GM21576 (cell line): ENCODE data around the gene SAYSD1.

Source experiments
- ATAC-seq: cut with Tn5 transposase; IDR thresholded peaks from one replicate; pipeline ENCODE4 v1.9.1; 2021; ENCODE audit warnings: mild to moderate bottlenecking, moderate library complexity; ENCODE audit not compliant: unreplicated experiment

The SAYSD1 gene

DNA sequence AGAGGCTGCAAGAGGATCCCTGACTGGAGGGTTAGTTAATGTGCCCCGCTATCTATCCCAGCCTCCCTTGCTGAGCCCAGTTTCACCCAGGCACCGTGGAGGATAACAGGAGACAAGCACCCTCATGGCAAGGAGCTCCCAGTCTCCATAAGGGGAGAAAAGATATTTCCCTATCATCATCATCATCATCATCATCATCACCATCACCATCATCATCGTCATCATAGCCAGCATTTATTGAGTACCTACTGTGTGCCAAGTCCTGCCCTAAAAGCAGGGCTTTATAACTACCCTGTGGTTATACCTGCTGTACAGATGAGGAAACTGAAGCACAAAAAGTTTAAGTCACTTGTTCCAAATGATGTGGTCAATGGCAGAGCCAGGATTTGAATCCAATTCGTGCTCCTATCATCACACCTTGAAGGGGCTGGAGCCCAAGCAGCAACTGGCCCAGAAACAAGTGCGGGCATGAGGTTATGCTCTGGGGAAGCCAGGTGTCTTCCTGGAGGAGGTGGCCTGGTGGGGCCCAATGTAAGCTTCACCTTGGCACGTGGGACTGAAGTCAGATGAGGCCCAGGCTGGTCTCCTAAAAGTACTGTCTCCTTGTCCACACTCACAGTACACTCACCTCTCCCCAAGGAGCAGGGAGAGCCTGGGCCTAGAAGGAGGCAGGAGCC, 56.4 kb downstream of the SAYSD1 start:
- ATAC-seq: no peak

DNA sequence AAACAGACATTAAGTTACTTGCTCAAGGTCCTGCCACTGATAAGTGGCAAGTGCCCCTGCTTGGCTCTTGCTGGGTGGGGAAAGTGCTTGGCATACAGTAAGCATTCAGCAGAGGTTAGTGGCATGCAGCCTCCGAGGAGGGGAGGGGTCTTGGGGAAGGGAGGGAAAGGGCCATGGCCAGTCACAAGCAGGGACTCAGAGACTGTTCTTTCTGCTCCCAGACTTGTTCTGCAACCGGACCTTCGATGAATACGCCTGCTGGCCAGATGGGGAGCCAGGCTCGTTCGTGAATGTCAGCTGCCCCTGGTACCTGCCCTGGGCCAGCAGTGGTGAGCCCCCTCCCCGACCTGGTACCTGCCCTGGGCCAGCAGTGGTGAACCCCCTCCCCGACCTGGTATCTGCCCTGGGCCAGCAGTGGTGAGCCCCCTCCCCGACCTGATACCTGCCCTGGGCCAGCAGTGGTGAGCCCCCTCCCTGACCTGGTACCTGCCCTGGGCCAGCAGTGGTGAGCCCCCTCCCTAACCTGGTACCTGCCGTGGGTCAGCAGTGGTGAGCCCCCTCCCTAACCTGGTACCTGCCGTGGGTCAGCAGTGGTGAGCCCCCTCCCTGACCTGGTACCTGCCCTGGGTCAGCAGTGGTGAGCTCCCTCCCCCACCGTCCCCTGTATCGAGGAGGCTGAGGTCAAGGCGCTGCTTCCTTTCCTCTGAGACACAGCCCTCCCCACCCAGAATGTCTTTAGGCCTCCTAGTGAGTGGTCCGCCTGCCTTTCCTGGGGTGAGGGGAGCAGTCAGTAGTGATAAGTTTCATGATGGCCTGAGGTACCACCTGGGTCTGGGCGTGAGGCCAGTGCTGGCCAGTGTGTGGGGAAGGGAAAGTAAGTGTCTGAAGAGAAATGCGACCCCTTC, 57.5 kb downstream of the SAYSD1 start:
- ATAC-seq: no peak

DNA sequence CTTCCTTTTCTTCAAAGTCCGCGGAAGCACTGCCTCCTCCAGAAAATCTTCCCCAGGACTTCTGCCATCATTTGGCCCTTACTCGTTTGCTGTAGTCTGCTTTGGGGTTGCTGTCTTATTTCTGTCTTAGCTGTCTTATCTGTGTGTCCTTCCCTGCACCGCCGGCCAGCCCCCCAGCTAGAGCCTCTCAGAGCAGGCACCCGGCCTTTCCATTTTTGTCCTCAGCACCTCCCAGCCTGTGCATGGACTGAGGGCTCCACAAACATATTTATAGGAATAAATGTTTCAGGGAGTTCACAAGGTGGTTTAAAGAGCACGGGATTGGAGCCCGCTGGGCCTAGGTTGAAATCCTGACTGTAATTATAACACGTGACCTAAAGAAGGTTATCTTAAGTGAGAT, 58.3 kb downstream of the SAYSD1 start:
- ATAC-seq: no peak

DNA sequence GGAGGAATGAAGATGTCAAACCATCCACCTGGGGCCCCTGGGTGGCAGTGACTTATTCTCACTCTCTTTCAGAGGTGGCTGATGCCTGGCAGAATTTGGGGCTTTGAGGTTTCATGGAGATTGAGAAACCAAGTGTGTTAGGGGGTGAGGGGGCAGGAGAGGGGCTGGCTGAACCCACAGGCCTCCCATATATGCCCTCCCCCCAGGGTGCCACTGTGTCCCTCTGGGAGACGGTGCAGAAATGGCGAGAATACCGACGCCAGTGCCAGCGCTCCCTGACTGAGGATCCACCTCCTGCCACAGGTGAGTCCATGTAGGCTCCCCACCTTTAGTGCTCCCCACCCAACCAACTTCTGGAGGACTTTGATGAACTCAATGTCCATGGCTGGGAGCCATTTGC, 58.8 kb downstream of the SAYSD1 start:
- no peak for ATAC-seq

DNA sequence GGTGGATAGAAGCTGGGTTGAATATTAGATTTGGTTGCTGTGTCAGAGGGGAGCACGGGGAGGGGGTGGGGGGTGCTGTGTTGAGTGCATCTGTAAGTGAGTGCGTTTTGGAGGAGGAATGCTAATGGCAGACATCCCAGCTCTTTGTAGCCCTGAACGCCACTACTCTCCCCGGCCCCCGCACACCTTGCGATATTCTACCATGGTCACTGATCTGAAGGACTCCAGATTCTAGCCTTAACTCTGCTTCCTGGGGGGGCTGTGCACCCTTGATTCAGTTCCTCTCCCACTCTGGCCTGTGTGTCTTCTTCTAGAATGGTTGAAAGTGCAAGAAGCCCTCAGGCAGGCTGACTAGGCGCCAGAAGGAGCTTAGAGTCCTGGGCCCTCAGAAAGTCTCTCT, 59.3 kb downstream of the SAYSD1 start:
- ATAC-seq: no peak

DNA sequence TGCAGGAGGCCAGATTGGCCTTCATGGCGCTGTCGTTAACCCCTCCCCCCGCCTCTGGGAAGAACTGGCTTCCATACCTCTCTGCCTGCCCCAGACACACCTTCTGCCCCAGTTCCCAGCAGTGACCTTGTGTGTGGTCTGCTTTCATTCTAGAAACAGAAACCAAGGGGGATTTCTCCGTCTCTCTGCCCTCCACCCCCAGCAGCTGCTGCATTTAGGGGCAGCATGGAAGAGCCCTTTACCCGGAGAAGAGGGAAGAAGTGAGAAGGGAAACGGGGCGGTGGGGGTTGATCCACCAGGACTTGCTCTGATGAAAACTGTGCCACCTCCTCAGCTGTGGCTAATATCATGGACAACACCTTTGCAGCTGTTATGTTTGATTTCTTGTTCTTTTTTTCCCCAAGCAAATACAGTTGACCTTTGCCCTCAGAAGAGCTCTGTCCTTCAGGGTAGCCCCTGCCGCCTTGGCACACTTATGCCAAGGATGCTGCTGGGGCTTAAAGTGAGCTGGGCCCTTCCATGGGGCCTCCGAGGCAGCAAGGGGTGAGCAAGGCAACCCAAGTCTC, 60.3 kb downstream of the SAYSD1 start:
- no peak for ATAC-seq
